OCI-M2 (cell line): Measurements from ENCODE around the gene PFKP.

ENCODE experiments used
- DNase-seq: peaks from one replicate; lab custom pipeline; 2025; ENCODE audit not compliant: unreplicated experiment; lab: John Stamatoyannopoulos, UW

The PFKP gene

DNA sequence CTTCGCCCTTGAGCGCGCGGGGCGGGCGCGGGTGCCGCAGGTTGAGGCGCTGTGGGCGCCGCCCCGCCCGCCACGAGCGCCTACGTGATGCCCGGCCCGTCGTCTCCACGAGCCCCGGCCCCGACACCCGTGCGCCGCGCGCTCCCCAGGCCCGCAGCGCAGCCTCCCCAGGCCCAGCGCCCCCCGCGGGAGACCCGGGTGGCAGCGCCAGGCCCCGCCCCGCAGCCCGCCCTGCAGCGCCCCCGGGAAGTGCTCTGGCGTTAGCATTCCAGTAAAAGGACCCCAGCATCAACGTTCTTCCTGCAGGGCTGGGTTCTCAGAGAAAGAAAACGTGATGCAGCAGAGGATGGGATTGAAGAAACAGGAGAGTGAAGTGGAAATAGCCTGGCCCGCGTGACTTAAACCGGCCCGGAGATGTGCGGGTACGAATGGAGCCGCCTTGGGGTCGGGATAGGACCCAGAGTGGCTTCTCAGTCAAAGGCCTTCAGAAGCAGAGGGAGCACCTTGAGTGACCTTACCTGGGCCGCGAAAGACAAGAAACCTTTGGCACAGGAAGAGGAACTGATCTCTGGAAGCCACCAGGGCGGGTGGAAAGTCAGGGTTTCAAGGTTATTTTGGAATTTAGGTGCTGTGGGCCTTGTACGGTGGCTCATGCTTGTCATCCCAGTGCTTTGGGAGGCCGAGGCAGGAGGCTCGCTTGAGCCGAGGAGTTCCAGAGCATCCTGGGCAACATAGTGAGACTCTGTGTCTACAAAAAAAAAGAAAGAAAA is 1.8 kb downstream of the PFKP start:
- no peak for DNase-seq

DNA sequence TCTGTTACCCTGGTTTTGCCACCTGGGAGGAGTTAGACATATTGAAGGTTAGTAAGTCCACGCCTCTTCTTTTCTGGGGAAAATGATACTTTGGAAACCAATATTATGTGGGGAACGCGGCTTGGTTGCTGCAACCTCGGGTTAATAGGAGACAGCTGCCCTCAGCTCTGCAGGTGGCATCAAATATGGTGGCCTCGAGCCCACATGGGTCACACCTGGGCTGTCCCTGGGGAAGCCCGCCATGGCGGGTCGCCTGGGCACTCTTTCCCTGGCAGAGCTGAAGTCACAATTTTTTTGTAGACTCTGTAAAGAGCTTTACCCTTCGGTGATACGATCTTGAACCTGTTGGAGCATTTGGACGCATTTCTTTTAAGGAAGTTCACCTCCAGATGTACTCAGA is 2.5 kb downstream of the PFKP start:
- DNase-seq, result no peak

DNA sequence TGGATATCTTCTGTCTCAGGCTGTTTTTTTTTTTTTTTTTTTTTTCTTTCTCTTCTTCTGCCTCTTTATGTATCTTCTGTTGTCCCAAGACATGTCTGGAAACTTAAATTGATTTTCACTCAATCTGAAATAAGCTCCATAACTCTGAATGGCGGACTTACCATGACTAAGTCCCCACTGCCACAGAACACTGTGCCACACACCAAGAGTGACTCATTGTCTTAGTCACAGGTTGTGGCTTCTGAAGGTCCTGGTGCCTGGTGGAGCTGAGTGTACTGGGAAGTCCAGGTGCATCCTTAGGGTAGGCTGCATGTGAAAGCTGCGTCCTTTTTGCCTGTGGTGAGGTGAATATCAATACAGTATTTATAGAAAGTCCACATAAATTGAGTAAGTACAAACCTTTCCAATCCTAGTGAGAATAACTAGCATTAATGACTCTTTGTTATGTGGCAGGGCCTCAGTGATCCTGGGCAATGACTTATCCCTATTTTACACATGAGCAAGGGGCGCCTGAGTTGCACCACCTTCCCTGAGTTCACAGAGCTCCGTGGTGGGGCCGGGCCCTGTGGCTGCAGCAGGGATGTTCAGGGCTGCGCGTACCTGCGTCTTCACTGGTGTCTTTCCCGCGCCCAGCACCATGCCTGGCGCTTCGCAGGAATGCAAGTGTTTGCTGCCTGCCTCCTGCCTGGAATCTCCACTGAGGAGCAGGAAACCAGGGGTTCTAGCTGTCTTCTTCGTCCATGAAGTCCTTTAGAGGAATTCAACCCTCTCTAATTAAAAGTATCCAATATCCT is 4.3 kb downstream of the PFKP start:
- no peak for DNase-seq

DNA sequence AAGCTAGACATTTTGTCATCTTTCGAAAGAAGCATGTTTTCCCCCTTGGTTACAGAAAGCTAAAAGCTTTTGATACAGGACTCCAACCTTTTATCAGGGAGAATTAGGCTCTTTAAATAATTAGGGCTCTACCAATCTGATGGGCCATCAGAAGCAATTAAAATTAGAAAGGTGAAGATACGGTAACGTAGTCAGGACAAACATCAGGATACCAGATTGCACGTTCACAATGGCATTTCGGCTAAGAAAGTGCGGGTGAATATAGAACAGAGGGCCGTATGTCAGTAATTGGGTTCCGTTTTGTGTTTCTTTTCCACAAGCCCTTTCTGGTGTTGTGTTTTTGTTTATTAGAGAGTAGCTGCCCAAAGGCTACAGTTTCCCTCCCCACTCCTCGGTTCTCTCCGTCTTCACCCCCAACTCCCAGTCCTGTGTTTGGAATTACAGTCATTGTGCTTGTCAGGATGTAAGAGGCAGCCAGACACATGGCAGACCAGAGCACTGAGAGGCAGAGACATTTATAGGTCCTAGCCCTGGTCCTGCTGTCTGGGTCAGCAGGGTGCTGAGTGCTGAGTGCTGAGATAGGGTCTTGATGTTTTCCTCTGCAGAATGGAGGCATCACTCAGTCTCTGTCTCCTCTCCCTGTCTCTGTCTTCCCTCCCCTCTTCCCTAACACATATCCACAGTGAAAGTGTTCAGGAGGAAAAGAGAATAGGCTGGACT is 5.5 kb downstream of the PFKP start:
- DNase-seq, result no peak

DNA sequence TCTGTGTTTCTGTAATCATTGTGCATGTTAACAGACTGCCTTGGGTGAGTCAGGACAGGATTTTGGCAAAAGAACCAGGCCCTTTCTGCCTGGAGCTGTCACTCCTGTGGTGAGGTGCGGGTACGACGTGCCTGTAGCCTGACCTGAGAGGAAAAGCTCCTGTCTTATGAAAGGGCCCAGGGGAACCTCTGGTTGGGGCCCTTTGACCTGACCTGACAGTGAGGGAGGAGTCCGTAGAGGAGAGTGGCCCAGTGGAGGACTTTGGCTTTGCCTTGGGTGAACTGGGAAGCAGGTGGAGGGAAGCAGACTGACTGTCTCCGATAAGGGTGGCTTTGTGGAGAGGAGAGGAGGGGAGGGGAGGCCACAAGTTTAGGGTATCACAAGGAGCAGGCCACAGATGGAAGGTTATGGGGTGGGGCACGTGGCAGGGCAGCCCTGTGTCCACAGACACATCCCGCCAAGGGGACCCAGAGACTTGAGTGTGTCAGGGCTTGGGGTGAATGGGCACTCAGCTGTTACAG is 6.9 kb downstream of the PFKP start:
- no peak for DNase-seq

DNA sequence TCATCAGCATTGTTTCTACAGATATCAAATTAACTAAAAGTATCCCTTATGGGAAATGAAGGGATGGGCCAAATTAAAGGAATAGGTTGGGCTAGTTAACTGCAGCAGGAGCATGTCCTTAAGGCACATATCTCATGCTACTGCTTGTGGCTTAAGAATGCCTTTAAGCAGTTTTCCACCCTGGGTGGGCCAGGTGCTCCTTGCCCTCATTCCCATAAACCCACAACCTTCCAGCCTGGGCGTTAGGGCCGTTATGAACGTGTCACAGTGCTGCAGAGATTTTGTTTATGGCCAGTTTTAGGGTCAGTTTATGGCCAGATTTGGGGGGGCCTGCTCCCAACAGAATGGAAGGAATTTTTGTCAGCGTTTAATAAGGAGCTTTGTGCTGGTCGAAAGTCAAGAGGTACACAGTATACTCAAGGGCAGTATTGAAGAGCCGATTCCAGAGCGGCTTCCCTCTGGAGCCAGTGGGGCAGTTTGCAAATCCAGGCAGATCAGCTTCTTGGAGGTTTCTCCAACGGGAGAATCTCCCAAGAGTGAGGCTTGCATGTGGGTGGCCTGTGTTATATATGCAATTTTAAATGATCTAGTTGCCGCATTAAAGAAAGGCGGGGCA is 7.7 kb downstream of the PFKP start:
- no peak for DNase-seq

DNA sequence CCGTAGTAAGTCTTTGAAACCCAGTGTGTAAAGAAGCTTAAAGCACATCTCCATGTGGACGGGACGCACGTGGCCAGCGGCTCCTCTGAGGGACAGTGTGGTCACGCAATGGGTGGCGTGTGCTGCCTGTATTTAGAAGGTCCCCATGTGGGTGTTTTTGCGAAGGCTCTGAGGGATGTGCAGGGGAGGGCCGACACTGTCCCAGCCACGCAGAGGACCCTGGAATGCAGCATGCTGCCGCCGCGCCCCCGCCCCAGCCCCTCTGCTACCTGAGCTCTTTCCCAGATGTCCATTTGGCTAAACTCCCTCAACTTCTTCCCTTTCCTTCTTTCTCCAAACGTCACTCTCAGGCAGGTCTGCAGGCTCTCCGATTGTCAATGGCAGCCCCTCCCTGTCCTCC is 8.8 kb downstream of the PFKP start:
- no peak for DNase-seq

DNA sequence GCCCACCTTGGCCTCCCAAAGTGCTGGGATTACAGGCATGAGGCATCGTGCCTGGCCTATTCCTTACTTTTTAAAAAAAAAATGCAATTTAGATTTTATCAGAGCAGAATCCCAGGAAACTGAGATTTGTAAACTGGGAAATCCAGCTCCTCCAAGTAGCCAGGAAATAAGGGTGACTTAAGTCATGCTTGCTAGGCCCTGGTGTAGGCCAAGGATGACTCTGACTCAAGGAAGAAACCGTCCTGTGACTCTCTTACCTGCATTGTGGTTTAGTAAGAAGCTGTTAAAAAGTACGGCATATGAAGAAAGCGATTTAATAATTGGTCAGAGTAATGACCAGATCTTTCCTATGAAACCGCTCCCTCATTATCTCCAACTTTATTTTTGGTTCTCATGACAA is 10.2 kb downstream of the PFKP start:
- DNase-seq, result no peak

DNA sequence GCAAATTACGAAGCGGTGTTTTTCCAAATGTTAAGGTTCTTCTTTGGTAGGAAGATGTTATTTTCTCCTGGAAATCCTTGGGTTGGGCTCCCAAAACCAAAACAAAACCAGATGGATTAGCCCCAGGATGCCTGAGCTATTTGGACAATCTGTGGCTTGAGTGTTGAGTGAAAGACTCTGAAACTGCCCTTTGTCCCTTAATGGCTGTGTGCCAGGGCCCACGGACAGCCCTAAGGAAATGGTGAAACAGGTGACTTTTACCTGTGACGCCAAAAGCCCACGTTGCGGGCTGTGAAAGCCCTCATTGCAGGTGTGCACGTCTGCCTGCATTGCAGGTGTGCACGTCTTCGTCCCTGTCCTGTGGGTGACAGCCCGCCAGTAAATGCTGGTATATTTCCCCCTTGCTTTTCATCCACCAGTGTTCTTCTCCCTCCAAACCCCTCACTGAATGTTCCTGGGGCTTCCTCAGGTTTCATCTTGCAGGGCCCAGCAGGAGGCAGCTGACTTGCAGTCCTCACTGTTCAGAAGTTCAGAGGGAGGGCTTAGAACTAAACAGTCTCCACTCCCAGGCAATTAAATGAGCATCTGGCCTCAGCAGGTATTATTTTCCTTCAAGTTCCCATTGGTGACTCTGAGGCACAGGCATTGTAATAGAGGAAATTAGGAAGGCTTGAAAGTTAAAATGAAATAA is 10.7 kb downstream of the PFKP start:
- no peak for DNase-seq

DNA sequence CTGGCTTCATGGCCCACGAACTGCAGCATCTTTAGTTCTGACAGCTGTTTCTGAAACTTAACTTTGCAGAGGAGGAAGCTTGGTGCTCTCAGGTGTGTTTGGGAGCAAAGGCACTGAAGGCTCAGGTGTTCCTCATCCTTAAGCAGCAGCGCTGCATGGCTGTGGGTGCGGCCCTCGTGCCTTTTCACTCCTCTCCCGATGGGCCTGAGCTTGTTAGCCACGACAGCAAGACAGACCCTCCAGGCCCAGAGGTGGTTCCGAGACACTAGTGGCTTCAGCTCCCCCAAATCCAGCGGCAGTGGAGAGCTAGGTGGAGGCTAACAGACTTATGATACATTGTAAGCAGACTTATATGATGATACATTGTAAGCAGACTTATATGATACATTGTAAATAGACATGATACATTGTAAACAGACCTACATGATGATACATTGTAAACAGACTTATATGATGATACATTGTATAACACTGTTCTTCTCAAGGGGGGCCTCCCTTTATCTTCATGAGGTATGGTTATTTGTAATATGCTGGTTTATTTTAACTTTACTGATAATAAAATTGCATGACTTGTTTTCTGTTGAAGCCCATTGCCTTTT is 14.1 kb downstream of the PFKP start:
- DNase-seq, result no peak

DNA sequence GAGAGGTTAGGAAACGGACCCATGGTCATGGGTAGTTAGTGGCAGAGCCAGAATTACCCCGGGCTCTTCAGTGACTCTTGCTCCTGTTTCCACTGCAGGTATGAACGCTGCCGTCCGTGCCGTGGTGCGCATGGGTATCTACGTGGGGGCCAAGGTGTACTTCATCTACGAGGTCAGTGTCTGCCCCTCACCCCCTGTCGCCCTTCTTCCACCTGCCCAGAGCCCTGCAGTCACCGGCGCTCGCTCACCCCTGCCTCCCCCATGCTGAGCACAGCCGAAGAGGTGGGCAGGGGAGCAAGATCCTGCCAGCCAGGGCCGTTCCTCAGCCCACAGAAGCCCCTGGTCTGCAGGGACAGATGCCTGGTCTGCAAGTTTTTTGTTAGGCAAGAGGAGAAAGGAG is 14.9 kb downstream of the PFKP start:
- no peak for DNase-seq

DNA sequence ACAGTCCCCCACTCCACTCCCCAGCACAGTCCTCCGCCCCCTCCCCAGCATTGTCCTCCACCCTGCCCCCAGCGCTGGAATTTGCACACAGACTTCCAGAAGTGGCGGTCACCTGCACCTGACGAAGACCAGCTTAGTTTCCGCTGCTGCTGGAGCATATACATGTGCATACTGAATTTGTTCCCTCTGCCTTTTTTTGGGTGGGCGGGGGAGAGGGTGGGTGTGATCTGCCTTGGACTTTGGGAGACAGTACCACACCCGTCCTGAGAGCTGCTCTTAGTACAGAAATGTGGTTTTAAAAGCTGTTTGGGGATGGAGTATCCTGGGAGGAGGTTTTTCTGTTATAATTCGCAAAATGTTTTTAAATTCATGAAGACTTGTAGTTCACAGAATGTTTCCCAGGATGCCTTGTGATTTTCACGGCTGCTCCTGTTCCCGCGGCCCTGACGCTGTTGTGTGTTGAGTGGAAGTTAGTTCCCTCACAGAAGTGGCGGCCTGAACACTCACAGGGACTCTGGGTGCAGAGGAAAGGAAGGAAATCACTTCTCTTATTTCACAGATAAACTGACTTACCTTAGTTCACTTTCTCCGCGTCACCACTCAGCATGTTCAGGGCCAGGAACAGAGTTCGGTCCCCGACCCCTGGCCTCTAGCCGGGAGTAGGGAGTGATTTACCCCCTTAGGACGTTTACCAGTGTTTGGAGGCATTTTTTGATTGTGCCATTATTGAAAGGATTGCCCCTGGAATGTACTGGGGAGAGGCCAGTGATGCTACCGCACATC is 18.6 kb downstream of the PFKP start:
- DNase-seq, result no peak

DNA sequence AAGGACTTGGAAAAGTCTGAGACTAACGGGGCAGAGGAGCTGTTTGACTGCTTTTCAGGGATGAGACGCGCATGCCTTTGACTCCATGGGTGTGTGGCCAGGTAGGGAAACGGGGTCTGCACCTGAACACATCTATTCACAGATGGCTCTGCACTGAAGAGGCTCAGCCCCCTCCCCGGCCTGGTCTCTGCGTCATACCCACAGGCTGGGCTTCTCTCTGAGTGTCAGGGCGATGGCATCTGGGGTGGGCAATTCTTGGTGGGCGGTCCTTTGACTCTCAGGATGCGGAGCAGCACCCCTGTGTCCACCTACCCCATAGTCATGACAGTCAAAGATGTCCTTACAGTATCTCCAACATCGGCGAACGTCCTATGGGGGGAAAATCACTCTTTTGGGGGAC is 23.0 kb downstream of the PFKP start:
- DNase-seq, result no peak

DNA sequence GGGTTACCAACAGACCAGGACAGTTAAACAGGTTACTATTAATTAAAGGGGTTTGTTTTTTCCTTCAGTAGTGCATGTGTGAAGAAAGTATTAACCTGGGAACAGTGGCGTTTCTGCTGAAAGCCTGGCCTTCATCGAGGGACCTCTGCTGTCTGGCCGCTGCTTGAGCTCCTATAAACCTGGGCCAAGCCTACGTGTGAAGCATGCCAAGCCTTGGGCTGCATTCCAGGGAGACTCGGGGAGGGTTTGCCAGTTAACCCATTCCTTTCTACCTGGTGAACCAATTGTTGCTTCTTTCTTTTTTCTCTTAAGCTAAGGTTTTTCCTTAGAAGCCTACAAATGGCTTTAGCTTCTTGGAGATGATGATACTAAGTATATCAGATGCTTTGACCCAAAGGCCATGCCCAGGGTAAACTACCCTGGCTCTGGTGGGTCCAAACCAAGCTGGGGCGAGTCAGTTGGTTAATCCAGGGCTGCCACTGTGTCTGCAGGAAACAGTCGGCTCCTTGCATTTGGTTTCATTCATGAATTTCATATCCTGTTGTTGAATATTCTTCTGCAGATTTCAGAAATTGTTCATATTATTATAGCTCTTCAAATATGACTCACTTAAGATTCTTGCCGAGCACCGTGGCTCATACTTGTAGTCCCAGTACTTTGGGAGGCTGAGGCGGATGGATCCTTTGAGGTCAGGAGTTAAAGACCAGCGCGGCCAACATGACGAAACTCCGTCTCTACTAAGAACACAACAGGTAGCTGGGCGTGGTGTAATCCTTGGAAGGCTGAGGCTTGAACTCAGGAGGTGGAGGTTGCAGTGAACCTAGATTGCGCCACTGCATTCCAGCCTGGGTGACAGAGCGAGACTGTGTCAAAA is 23.8 kb downstream of the PFKP start:
- DNase-seq, result no peak

DNA sequence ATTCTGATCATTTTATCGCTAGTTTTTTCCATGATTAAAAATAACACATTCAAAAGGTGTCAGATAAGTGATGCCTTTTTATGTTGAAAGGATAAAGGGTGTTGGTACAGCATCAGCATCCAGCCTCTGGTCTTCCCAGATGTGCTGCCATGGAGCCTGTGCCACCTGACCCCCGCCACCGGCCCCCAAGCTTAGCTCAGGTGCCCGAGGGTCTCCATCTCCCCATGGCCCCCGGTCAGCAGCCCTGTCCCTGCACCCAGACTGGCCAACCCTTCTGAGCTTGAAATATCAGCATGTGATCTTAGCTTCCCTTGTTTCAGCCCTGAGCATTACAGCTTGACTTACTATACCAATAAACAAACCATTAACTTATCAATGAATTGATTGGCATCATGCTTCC is 24.6 kb downstream of the PFKP start:
- no peak for DNase-seq

DNA sequence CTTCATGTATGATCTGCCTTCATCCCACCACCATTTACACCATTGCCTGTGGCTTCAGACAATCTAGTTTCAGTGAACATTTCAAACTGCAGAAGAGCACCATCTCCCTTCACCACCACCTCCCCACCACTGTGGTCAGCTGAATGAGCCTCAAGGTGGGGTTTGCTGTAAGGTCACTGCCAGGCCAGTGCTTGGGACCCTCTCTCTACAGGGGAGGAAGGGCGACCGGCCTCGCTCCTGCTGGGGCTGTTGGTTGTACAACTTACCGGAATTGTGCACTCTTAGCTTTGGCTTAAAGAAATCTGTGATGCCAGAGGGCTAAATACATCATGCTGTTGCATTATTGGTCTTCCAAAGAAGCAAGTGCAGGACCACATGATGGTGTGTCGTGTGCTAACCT is 26.6 kb downstream of the PFKP start:
- no peak for DNase-seq

DNA sequence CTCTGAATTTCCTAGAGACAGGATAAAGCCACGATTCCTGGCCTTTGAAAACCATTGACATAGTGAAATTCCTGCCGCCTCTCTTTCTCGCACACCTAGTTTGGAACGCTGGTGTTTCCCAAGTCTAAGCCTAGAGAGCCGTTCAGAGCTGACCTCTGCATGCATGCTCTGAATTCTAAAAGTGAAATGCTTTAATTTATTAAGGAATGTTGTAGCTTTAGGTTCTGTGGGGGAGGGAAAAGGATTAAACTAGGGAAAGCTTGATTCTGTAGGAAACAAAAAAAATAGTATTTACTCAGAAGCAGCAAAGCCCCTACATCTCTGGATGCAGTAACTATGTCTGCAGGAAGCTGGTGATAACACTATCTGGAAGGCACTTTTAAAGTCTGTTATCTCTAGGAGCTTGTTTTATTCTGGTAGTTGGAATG is 27.3 kb downstream of the PFKP start:
- no peak for DNase-seq

DNA sequence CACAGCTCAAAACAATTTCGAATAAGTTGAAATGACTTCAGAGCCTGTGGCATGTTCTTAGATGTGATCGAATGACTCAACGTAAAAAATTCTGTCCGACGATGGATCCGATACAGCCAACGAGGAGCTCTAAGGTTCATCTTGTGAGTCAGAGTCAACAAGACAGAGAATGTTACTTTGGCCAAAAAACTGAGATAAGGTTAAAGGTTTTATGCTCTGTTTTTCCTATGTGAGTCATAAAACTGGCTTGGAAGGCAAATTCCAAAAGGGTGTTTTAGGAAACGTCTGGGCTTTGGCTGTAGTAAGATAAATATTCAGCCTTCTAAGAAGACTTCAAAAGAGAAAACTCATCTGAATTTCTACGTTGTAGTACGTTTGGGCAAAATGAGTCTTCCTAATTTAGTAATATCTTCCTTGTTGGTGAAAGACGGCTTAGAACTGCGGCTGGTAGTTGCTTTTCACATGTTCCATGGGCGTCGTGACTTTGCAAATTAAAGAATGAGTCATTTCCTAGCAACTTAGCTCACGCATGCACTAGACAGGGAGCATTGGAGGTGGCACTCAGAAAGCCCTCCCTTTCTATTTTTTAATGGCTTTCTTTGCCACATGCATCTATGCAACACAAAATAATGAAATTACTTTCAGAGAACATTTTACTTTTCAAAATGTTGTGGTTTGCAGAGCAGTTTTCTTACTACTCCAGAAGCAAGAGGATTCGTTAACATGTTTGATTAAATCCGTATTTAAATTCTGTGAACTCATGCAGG is 28.2 kb downstream of the PFKP start:
- peak; percentile 22 for DNase-seq
